ENCODE measurements around the gene TSPO. TPM values are rescaled to one million over a fixed set of nuclear protein-coding genes. Genes with fewer than 3 reads are reported as not detected.

The TSPO gene
- polyA plus RNA-seq, 1 donor (not counting 4 experiments of a cell fraction or from before 2014, with no cell fraction given), result 139 TPM

- Histone ChIP-seq H3K4me2 (ENCODE audit: control insufficient read depth, extremely low read depth, insufficient read depth, low read depth, low read length) (peak overlapping the region; percentile 91), H3K79me2 (ENCODE audit: control insufficient read depth, insufficient read depth, low read length) (no peaks in the 10 kb centered on the region), H3K36me3 (ENCODE audit: control insufficient read depth in 2 of 2, extremely low read depth in 1 of 2, insufficient read depth in 2 of 2, low read length in 2 of 2) (no peaks in the 10 kb centered on the region), H3K27me3 (ENCODE audit: control insufficient read depth, extremely low read depth, insufficient read depth, low read length) (peaks cover 6% of the 10 kb centered on the region), H4K20me1 (ENCODE audit: control insufficient read depth, extremely low read depth, insufficient read depth, low read length) (no peaks in the 10 kb centered on the region), H3K4me1 (ENCODE audit: control insufficient read depth, extremely low read depth, insufficient read depth, low read length) (peaks cover 9% of the 10 kb centered on the region), H2AFZ (ENCODE audit: control insufficient read depth, low read length) (peak overlapping the region; percentile 81), H3K9me3 (ENCODE audit: control insufficient read depth, low read depth, low read length) (no peaks in the 10 kb centered on the region), H3K4me3 (ENCODE audit: control insufficient read depth in 2 of 3, extremely low read depth in 1 of 3, insufficient read depth in 2 of 3, low read depth in 1 of 3, low read length in 3 of 3) (peak overlapping the region; percentile 69 to 70 (median 70)), H3K9ac (ENCODE audit: control insufficient read depth, extremely low read depth, insufficient read depth, low read length) (peak overlapping the region; percentile 77), H3K9me1 (ENCODE audit: control insufficient read depth, extremely low read depth, insufficient read depth, low read length) (no peaks in the 10 kb centered on the region), H3K27ac (ENCODE audit: control insufficient read depth, insufficient read depth, low read length) (no peak overlapping the region)
- dilution Hi-C loops (cut with MboI; ENCODE audit: extremely low pct_ligation_motif_present, low sequenced_read_pairs), result no loop called here
- TF ChIP-seq EZH2 (IDR thresholded peaks at IDR 0.05; ENCODE audit: low read length) (no peak), CTCF (optimal IDR thresholded peaks at IDR 0.05 in 1 of 3, IDR thresholded peaks at IDR 0.05 in 1 of 3, conservative IDR thresholded peaks at IDR 0.05 in 1 of 3; ENCODE audit: extremely low read depth in 1 of 3, insufficient read depth in 2 of 3, low read length in 3 of 3) (peak in 1 of 3 experiments; percentile 17)
- DNase-seq (ENCODE audit: low read depth, low spot score), result no peak
- FAIRE-seq, result no peak
These were observed 40.3 kb upstream of the TSPO start for GRCh38 chr22:43110927-43111623.

DNA sequence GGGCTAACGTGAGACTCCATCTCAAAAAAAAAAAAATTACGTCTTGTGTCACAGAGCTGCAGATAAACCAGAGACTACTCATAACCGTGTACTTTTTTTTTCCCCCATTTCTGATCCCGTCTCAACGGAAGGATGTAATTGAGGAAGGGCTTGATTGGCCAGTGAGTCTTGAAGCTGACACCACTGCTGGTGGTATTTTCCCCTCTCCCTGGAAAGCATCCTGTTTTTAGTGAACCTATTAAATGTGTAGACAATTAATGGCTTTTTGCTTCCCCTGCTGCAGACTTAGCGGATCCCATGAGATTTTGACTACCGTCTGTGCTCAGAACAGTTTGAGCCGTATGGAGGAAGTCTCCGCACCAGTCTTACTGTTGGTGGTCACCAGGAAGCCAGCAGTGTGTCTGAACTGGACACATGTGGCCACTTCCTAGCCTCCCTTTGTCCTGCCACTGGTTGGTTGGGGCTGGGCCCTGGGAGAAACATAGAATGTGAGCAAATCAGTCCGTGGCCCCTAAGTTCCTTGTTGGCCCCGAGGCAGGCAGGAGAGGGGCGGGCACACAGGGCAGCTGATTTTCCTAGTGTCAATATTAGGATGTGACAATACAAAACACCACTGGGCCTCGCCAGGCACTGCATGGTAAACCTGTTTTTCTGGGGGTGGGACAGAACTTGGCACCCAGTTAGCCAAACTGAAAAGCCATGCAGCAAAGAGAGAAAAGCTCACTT lies 37.7 kb upstream of the TSPO start:
- H3K27ac ChIP-seq (ENCODE audit: control insufficient read depth, insufficient read depth, low read length), result no peak overlapping the region
- FAIRE-seq (no peak), DNase-seq (ENCODE audit: low read depth, low spot score) (no peak)
- H3K27me3 ChIP-seq (ENCODE audit: control insufficient read depth, extremely low read depth, insufficient read depth, low read length), result peaks cover 6% of the 10 kb centered on the region
- H4K20me1 ChIP-seq (ENCODE audit: control insufficient read depth, extremely low read depth, insufficient read depth, low read length), result no peaks in the 10 kb centered on the region
- no peak overlapping the region for H2AFZ ChIP-seq (ENCODE audit: control insufficient read depth, low read length)
- no peaks in the 10 kb centered on the region for H3K9me1 ChIP-seq (ENCODE audit: control insufficient read depth, extremely low read depth, insufficient read depth, low read length)
- peaks cover 9% of the 10 kb centered on the region for H3K4me1 ChIP-seq (ENCODE audit: control insufficient read depth, extremely low read depth, insufficient read depth, low read length)
- peaks cover 4% of the 10 kb centered on the region for H3K79me2 ChIP-seq (ENCODE audit: control insufficient read depth, insufficient read depth, low read length)
- H3K4me2 ChIP-seq (ENCODE audit: control insufficient read depth, extremely low read depth, insufficient read depth, low read depth, low read length), result no peak overlapping the region
- no peak overlapping the region for H3K9ac ChIP-seq (ENCODE audit: control insufficient read depth, extremely low read depth, insufficient read depth, low read length)
- no peaks in the 10 kb centered on the region for H3K36me3 ChIP-seq (ENCODE audit: control insufficient read depth in 2 of 2, extremely low read depth in 1 of 2, insufficient read depth in 2 of 2, low read length in 2 of 2)
- H3K9me3 ChIP-seq (ENCODE audit: control insufficient read depth, low read depth, low read length), result no peaks in the 10 kb centered on the region
- TF ChIP-seq EZH2 (IDR thresholded peaks at IDR 0.05; ENCODE audit: low read length), result no peak
- TF ChIP-seq CTCF (optimal IDR thresholded peaks at IDR 0.05 in 1 of 3, IDR thresholded peaks at IDR 0.05 in 1 of 3, conservative IDR thresholded peaks at IDR 0.05 in 1 of 3; ENCODE audit: extremely low read depth in 1 of 3, insufficient read depth in 2 of 3, low read length in 3 of 3), result no peak
- H3K4me3 ChIP-seq (ENCODE audit: control insufficient read depth in 2 of 3, extremely low read depth in 1 of 3, insufficient read depth in 2 of 3, low read depth in 1 of 3, low read length in 3 of 3), result no peak overlapping the region
- dilution Hi-C loops (cut with MboI; ENCODE audit: extremely low pct_ligation_motif_present, low sequenced_read_pairs), result no loop called here
